GM19455 (cell line): ENCODE measurements around the gene NEURL4.

Experiments
- ATAC-seq: cut with Tn5 transposase; IDR thresholded peaks from one replicate; pipeline ENCODE4 v1.9.1; 2021; ENCODE audit not compliant: unreplicated experiment

Gene NEURL4

GRCh38 chr17:7281074-7281952 is 47.8 kb downstream of the NEURL4 start, which contains the start of gene SLC2A4:
TSS of gene SLC2A4 (plus strand) at chr17:7281718. CDS start at chr17:7281935, 217 bp downstream.
- ATAC-seq, result no peak

GRCh38 chr17:7280519-7281073 is 48.5 kb downstream of the NEURL4 start:
- peak; percentile 54 for ATAC-seq

- ATAC-seq, result no peak
These were observed 49.7 kb downstream of the NEURL4 start for GRCh38 chr17:7279448-7279847.

- ATAC-seq, result no peak
These were observed 62.4 kb downstream of the NEURL4 start for GRCh38 chr17:7266784-7267183.
